ENCODE data around the gene MEN1.
A peak's percentile ranks its signal among the peaks of the same experiment; 100 is the strongest.

Gene MEN1

GRCh38 chr11:64799623-64800302 lies 10.6 kb downstream of the MEN1 start:
- no peak for TF ChIP-seq CTCF (IDR thresholded peaks at IDR 0.05; ENCODE audit: low read length, missing control alignments)
- peak; percentile 19 for DNase-seq (ENCODE audit: low read depth)
- H3K4me3 ChIP-seq (replicated peaks; ENCODE audit: low read depth, low read length), result no peak overlapping the region

GRCh38 chr11:64799256-64799622 lies 11.1 kb downstream of the MEN1 start:
- no peak for DNase-seq (ENCODE audit: low read depth)
- no peak for TF ChIP-seq CTCF (IDR thresholded peaks at IDR 0.05; ENCODE audit: low read length, missing control alignments)
- no peak overlapping the region for H3K4me3 ChIP-seq (replicated peaks; ENCODE audit: low read depth, low read length)

- no peak overlapping the region for H3K4me3 ChIP-seq (replicated peaks; ENCODE audit: low read depth, low read length)
- DNase-seq (ENCODE audit: low read depth), result no peak
- no peak for TF ChIP-seq CTCF (IDR thresholded peaks at IDR 0.05; ENCODE audit: low read length, missing control alignments)
Measured at GRCh38 chr11:64796757-64797541, 13.4 kb downstream of the MEN1 start.

GRCh38 chr11:64796047-64796756 lies 14.1 kb downstream of the MEN1 start:
- TF ChIP-seq CTCF (IDR thresholded peaks at IDR 0.05; ENCODE audit: low read length, missing control alignments), result no peak
- no peak for DNase-seq (ENCODE audit: low read depth)
- no peak overlapping the region for H3K4me3 ChIP-seq (replicated peaks; ENCODE audit: low read depth, low read length)

- no peak overlapping the region for H3K4me3 ChIP-seq (replicated peaks; ENCODE audit: low read depth, low read length)
- no peak for TF ChIP-seq CTCF (IDR thresholded peaks at IDR 0.05; ENCODE audit: low read length, missing control alignments)
- no peak for DNase-seq (ENCODE audit: low read depth)
Measured at GRCh38 chr11:64794526-64794925, 15.8 kb downstream of the MEN1 start.

- no peak for DNase-seq (ENCODE audit: low read depth)
- TF ChIP-seq CTCF (IDR thresholded peaks at IDR 0.05; ENCODE audit: low read length, missing control alignments), result no peak
- H3K4me3 ChIP-seq (replicated peaks; ENCODE audit: low read depth, low read length), result no peak overlapping the region
Measured at GRCh38 chr11:64793271-64794160, 16.8 kb downstream of the MEN1 start.
